DMS153 treated with DMSO at 0.1 percent for 48 hours (cell line): ENCODE measurements around the gene SUN2.
"Not testable (repeated sequence)": the region's sequence is repeated elsewhere in the genome, so short reads cannot be mapped to it uniquely, and the experiment has no call there.

Source experiments
- DNase-seq: peaks from one replicate; lab custom pipeline; 2025; ENCODE audit not compliant: unreplicated experiment; lab: John Stamatoyannopoulos, UW

Gene SUN2

GRCh38 chr22:38755911-38756532, at the start of gene SUN2:
Gene SUN2, minus strand, starts transcription at chr22:38755998. Its CDS starts 3,370 bp downstream, at chr22:38752628.
- DNase-seq = peak; percentile 32

- DNase-seq = not testable (repeated sequence)
Observed at GRCh38 chr22:38805041-38805593, 49.3 kb upstream of the SUN2 start.

GRCh38 chr22:38802671-38803121, 46.9 kb upstream of the SUN2 start:
- no peak for DNase-seq

- no peak for DNase-seq
Observed at GRCh38 chr22:38799265-38800002, 43.6 kb upstream of the SUN2 start.

- no peak for DNase-seq
Observed at GRCh38 chr22:38798496-38798895, 42.7 kb upstream of the SUN2 start.

GRCh38 chr22:38796262-38796957, 40.6 kb upstream of the SUN2 start:
- no peak for DNase-seq

- DNase-seq = no peak
Observed at GRCh38 chr22:38795569-38795968, 39.8 kb upstream of the SUN2 start.

- peak; percentile 97 for DNase-seq
Observed at GRCh38 chr22:38793721-38794466, 38.1 kb upstream of the SUN2 start, which contains the start of gene DNAL4. Gene DNAL4, minus strand, starts transcription at chr22:38794143. Its CDS starts 11,412 bp downstream, at chr22:38782731.

- DNase-seq = no peak
Observed at GRCh38 chr22:38793317-38793716, 37.5 kb upstream of the SUN2 start.

- no peak for DNase-seq
Observed at GRCh38 chr22:38792833-38793232, 37.0 kb upstream of the SUN2 start.

GRCh38 chr22:38789606-38790005, 33.8 kb upstream of the SUN2 start:
- DNase-seq = no peak

- no peak for DNase-seq
Observed at GRCh38 chr22:38788846-38789245, 33.0 kb upstream of the SUN2 start.

- no peak for DNase-seq
Observed at GRCh38 chr22:38788021-38788816, 32.4 kb upstream of the SUN2 start.

- DNase-seq = no peak
Observed at GRCh38 chr22:38786631-38787030, 30.8 kb upstream of the SUN2 start.

GRCh38 chr22:38784856-38785255, 29.1 kb upstream of the SUN2 start:
- DNase-seq = no peak

- DNase-seq = no peak
Observed at GRCh38 chr22:38784035-38784434, 28.2 kb upstream of the SUN2 start.

- DNase-seq = no peak
Observed at GRCh38 chr22:38783095-38783615, 27.4 kb upstream of the SUN2 start.

GRCh38 chr22:38782402-38783094, 26.8 kb upstream of the SUN2 start:
- DNase-seq = no peak

GRCh38 chr22:38781033-38781432, 25.2 kb upstream of the SUN2 start:
- no peak for DNase-seq
